RWPE1 (cell line): ENCODE results near the gene PSMD11.

Experiments
- CTCF ChIA-PET: fragments of 350-600 bp; sonication (Branson Sonifier 250); formaldehyde crosslinking; extraction: SDS; loops from one replicate; lab custom pipeline; 2021; lab: Yijun Ruan, JAX
- POLR2A ChIA-PET: fragments of 400-600 bp; formaldehyde crosslinking; extraction: SDS; loops from one replicate; lab custom pipeline; 2020; ENCODE audit warnings: antibody characterized with exemption; ENCODE audit not compliant: low non-redundant PET; lab: Yijun Ruan, JAX
- DNase-seq: peaks from one replicate; pipeline ENCODE4 v3.0.0; 2012; ENCODE audit warnings: low spot score
- H3K27ac ChIP-seq: fragments of 450-650 bp; 2 replicates; pipeline ENCODE4 v1.5.1; 2017
- TF ChIP-seq, protein P1 (sequence below): fragments of 450-650 bp; conservative IDR thresholded peaks from 2 replicates; pipeline ENCODE4 v1.5.1; 2017; ENCODE audit warnings: low read depth, mild to moderate bottlenecking

Gene PSMD11

GRCh38 chr17:32490101-32490482 lies 45.8 kb downstream of the PSMD11 start:
- no peak overlapping the region for H3K27ac ChIP-seq
- TF ChIP-seq, protein P1, sequence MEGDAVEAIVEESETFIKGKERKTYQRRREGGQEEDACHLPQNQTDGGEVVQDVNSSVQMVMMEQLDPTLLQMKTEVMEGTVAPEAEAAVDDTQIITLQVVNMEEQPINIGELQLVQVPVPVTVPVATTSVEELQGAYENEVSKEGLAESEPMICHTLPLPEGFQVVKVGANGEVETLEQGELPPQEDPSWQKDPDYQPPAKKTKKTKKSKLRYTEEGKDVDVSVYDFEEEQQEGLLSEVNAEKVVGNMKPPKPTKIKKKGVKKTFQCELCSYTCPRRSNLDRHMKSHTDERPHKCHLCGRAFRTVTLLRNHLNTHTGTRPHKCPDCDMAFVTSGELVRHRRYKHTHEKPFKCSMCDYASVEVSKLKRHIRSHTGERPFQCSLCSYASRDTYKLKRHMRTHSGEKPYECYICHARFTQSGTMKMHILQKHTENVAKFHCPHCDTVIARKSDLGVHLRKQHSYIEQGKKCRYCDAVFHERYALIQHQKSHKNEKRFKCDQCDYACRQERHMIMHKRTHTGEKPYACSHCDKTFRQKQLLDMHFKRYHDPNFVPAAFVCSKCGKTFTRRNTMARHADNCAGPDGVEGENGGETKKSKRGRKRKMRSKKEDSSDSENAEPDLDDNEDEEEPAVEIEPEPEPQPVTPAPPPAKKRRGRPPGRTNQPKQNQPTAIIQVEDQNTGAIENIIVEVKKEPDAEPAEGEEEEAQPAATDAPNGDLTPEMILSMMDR = no peak
- POLR2A ChIA-PET = no interaction called here
- CTCF ChIA-PET = no interaction called here
- no peak for DNase-seq

GRCh38 chr17:32491371-32492263 lies 47.3 kb downstream of the PSMD11 start:
- no peak for DNase-seq
- POLR2A ChIA-PET = no interaction called here
- CTCF ChIA-PET = interaction anchor here (0.6 to 0.7 kb wide), 2 partner anchors 18 to 262 kb away, joined by 3 to 4 read pairs; no protein-coding TSS in a partner anchor
- TF ChIP-seq, protein P1 = no peak
- H3K27ac ChIP-seq = peak overlapping the region; percentile 10; the same call in 1 of the 2 replicates

DNA sequence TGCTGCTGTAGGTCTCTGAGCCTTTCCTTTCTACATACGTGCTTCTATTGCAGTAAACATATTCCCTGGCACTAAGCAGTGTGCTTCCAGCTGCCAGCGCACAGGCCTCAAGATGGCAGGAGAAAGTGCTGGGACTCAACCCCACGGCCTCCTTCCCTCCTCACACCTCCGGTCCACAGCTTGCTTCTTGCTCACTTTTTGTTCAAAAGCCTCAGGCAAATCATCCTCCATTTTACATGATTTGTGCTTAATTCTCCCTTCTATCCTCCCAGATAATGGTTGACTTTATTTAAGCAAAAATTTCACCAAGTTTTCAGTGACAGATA lies 47.9 kb downstream of the PSMD11 start:
- POLR2A ChIA-PET = no interaction called here

DNA sequence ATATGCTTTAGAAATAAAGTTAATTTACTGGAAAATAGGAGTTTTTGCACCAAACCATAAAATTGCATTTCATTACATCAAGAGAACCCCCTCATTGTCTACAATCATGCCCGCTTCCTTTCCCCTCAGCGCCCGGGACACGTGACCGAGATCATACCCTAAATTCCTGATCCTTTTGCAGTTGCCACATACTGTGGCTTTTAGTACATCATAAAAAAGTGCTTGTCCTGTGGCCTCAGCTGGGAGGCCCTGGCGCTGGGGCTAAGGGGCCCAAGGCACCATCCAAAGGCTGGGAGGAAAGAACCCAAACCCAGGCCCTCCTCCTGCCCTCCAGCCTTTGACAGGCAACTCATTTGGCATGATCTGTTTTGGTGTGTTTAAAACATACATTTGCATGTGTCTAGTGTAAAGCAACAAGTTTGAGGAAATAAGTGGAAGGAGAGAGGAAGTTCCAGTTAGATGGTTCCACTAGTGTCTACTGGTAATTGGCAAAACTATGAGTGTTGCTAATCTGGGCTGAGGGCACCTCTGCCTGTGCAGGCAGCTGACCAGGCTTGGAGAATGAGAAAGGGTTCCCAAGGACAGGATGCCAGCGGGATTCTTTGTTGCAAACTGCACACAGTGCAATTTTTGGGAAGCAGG lies 48.5 kb downstream of the PSMD11 start:
- TF ChIP-seq, protein P1 = no peak
- H3K27ac ChIP-seq = no peak overlapping the region
- ChIA-PET POLR2A (no interaction called here), CTCF (interaction anchor here (0.6 to 0.7 kb wide), 2 partner anchors 17 to 142 kb away, joined by 3 to 5 read pairs; no protein-coding TSS in a partner anchor)
- DNase-seq = no peak

More for the DNA sequence above, 47.9 kb downstream of the PSMD11 start:
- H3K27ac ChIP-seq = peak overlapping the region; percentile 10; the same call in 1 of the 2 replicates
- DNase-seq = no peak
- TF ChIP-seq, protein P1 = no peak
- CTCF ChIA-PET = interaction anchor here (0.6 to 0.7 kb wide), 2 partner anchors 17 to 142 kb away, joined by 3 to 5 read pairs; no protein-coding TSS in a partner anchor

DNA sequence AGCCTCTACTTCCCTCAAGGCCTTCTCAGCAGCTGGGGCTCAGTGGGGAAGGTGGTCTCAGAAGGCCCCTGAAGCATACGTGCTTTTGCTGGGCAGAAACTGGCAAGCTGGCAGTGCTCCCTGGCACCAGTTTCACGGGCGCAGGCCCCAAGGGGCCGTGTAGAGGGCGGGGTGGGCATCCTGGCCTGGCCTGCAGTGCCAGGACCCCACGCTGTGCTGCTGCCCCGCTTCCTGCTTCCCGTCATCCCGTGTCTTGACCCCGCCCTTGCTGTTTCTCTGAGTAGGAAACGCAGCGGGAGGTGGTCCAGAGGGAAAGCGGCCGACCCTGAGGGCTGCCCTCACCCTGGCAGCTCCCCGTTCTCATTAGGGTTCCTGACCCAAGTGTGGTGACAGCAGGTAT lies 49.3 kb downstream of the PSMD11 start:
- H3K27ac ChIP-seq = no peak overlapping the region
- DNase-seq = no peak
- ChIA-PET CTCF (no interaction called here), POLR2A (no interaction called here)
- TF ChIP-seq, protein P1 = no peak

GRCh38 chr17:32493976-32494513 lies 49.7 kb downstream of the PSMD11 start:
- CTCF ChIA-PET = no interaction called here
- TF ChIP-seq, protein P1 = no peak
- no peak overlapping the region for H3K27ac ChIP-seq
- DNase-seq = no peak
- POLR2A ChIA-PET = no interaction called here
